Loucy (cell line): Measurements from ENCODE around the gene LKAAEAR1.

Experiments
- H2AFZ ChIP-seq: fragments of 200-600 bp; sonication (generic); 2 replicates; pipeline ENCODE4 v1.6.0; 2016; ENCODE audit warnings: antibody characterized with exemption, mild to moderate bottlenecking, low read length, moderate library complexity
- H3F3A ChIP-seq: fragments of 200-600 bp; 2 replicates; pipeline ENCODE4 v1.6.0; 2016; ENCODE audit warnings: antibody characterized with exemption, low read depth, mild to moderate bottlenecking
- H3K27me3 ChIP-seq: fragments of 200-600 bp; sonication (generic); 2 replicates; pipeline ENCODE4 v1.6.1; 2014; ENCODE audit warnings: low read length, mild to moderate bottlenecking; ENCODE audit not compliant: insufficient read depth, poor library complexity, severe bottlenecking
- H3K36me3 ChIP-seq: fragments of 200-600 bp; sonication (generic); 2 replicates; pipeline ENCODE4 v1.6.1; 2016; ENCODE audit warnings: low read length; ENCODE audit not compliant: insufficient read depth
- H3K4me1 ChIP-seq: fragments of 200-600 bp; sonication (generic); 2 replicates; pipeline ENCODE4 v1.5.1; 2014; ENCODE audit warnings: low read length, mild to moderate bottlenecking; ENCODE audit not compliant: insufficient read depth, poor library complexity, severe bottlenecking
- H3K4me2 ChIP-seq: fragments of 200-600 bp; sonication (generic); 2 replicates; pipeline ENCODE4 v1.6.0; 2014; ENCODE audit warnings: antibody characterized with exemption, low read length, low read depth, mild to moderate bottlenecking; ENCODE audit not compliant: poor library complexity, severe bottlenecking
- H3K4me3 ChIP-seq: fragments of 200-600 bp; sonication (generic); 2 replicates; pipeline ENCODE4 v1.5.1; 2014; ENCODE audit warnings: low read length, mild to moderate bottlenecking, mixed read lengths; ENCODE audit not compliant: poor library complexity, severe bottlenecking
- H3K79me2 ChIP-seq: fragments of 200-600 bp; sonication (generic); 2 replicates; pipeline ENCODE4 v1.6.1; 2014; ENCODE audit warnings: low read length; ENCODE audit not compliant: insufficient read depth
- H3K9ac ChIP-seq: fragments of 200-600 bp; sonication (generic); 2 replicates; pipeline ENCODE4 v1.6.0; 2014; ENCODE audit warnings: mild to moderate bottlenecking, low read depth, low read length, moderate library complexity; ENCODE audit not compliant: poor library complexity, severe bottlenecking
- H3K9me2 ChIP-seq: fragments of 200-600 bp; sonication (generic); replicated peaks from 2 replicates; pipeline ENCODE4 v1.6.1; 2016; ENCODE audit warnings: low read depth, low read length, mixed read lengths
- H3K9me3 ChIP-seq: fragments of 200-600 bp; sonication (generic); 2 replicates; pipeline ENCODE4 v1.6.1; 2014; ENCODE audit warnings: mild to moderate bottlenecking, antibody characterized with exemption, low read length, low read depth; ENCODE audit not compliant: insufficient read depth
- H4K20me1 ChIP-seq: fragments of 200-600 bp; sonication (generic); 2 replicates; pipeline ENCODE4 v1.6.0; 2014; ENCODE audit warnings: antibody characterized with exemption, low read length, mild to moderate bottlenecking; ENCODE audit not compliant: insufficient read depth, poor library complexity, severe bottlenecking
- CTCF ChIP-seq: fragments of 200-600 bp; sonication (generic); conservative IDR thresholded peaks from 2 replicates; pipeline ENCODE4 v1.5.1; 2014; ENCODE audit warnings: mild to moderate bottlenecking, antibody characterized with exemption, low read length
- EZH2phosphoT487 ChIP-seq: fragments of 200-600 bp; IDR thresholded peaks from 2 replicates; pipeline ENCODE4 v1.6.1; 2018; ENCODE audit warnings: antibody characterized with exemption, mild to moderate bottlenecking, moderate library complexity, borderline replicate concordance

LKAAEAR1 gene

GRCh38 chr20:64035066-64035932 is 48.9 kb downstream of the LKAAEAR1 start:
- H3K4me3 ChIP-seq = no peak overlapping the region
- no peaks in the 10 kb centered on the region for H3K9me3 ChIP-seq
- H3K36me3 ChIP-seq = peaks cover 23% of the 10 kb centered on the region; the same call in 1 of the 2 replicates
- H3K9me2 ChIP-seq = no peaks in the 10 kb centered on the region
- no peaks in the 10 kb centered on the region for H4K20me1 ChIP-seq
- no peak overlapping the region for H3K9ac ChIP-seq
- peaks cover 43% of the 10 kb centered on the region for H3K4me1 ChIP-seq
- no peaks in the 10 kb centered on the region for H3K79me2 ChIP-seq
- H3K27me3 ChIP-seq = no peaks in the 10 kb centered on the region
- no peak overlapping the region for H2AFZ ChIP-seq
- H3F3A ChIP-seq = peaks cover 4% of the 10 kb centered on the region; the same call in 1 of the 2 replicates
- TF ChIP-seq CTCF (no peak), EZH2phosphoT487 (no peak)
- no peak overlapping the region for H3K4me2 ChIP-seq

GRCh38 chr20:64033981-64034493 is 50.2 kb downstream of the LKAAEAR1 start:
- no peaks in the 10 kb centered on the region for H3K9me3 ChIP-seq
- H3F3A ChIP-seq = peaks cover 4% of the 10 kb centered on the region; the same call in 1 of the 2 replicates
- H3K4me3 ChIP-seq = no peak overlapping the region
- no peaks in the 10 kb centered on the region for H3K27me3 ChIP-seq
- no peaks in the 10 kb centered on the region for H3K9me2 ChIP-seq
- no peaks in the 10 kb centered on the region for H4K20me1 ChIP-seq
- peaks cover 30% of the 10 kb centered on the region for H3K4me1 ChIP-seq
- no peak for TF ChIP-seq EZH2phosphoT487
- TF ChIP-seq CTCF = no peak
- H3K36me3 ChIP-seq = peaks cover 35% of the 10 kb centered on the region; the same call in 1 of the 2 replicates
- no peaks in the 10 kb centered on the region for H3K79me2 ChIP-seq
- no peak overlapping the region for H3K4me2 ChIP-seq
- no peak overlapping the region for H2AFZ ChIP-seq
- H3K9ac ChIP-seq = no peak overlapping the region
